GM12878 (cell line): Measurements from ENCODE around the gene GCDH. TPM values are rescaled to one million over a fixed set of nuclear protein-coding genes. Genes with fewer than 3 reads are reported as not detected.

Source experiments
- ATAC-seq: fragments of 200-7000 bp; cut with Tn5 transposase; 3 replicates; pipeline ENCODE4 v1.9.1; 2020; ENCODE audit warnings: mild to moderate bottlenecking, moderate library complexity
- BruUV-seq: library from RNA; stranded (reverse); fragments of 400-500 nt; replicated peaks from 2 replicates; lab custom pipeline; 2021; lab: Mats Ljungman, UMichigan
- CTCF ChIA-PET: fragments of 300-600 bp; sonication (Branson Sonifier 250); formaldehyde crosslinking; extraction: SDS; loops from one replicate; lab custom pipeline; 2021; ENCODE audit warnings: inconsistent platforms; lab: Yijun Ruan, JAX
- POLR2A ChIA-PET: fragments of 350-600 bp; formaldehyde crosslinking; extraction: SDS; loops from one replicate; lab custom pipeline; 2021; ENCODE audit warnings: inconsistent platforms; lab: Charles Lee
- RAD21 ChIA-PET: fragments of 300-600 bp; sonication (Branson Sonifier 250); formaldehyde crosslinking; loops from one replicate; lab custom pipeline; 2023; ENCODE audit warnings: antibody characterized with exemption; ENCODE audit not compliant: unreplicated experiment; lab: Charles Lee
- SMC1A ChIA-PET: fragments of 300-600 bp; sonication (Branson Sonifier 250); formaldehyde crosslinking; loops from one replicate; lab custom pipeline; 2023; ENCODE audit not compliant: unreplicated experiment, uncharacterized antibody; lab: Charles Lee
- DNase-seq: peaks from one replicate; pipeline ENCODE4 v3.0.0-alpha.2; 2011; ENCODE audit warnings: low read depth, low spot score
- FAIRE-seq: peaks from 3 replicates; lab custom pipeline; 2011; peaks lifted over from hg19 to GRCh38; lab: Jason Lieb, UNC
- H2AFZ ChIP-seq: 2 replicates; pipeline ENCODE4 v1.6.0; 2011; ENCODE audit warnings: low read depth, low read length, control low read depth; ENCODE audit not compliant: control insufficient read depth
- H3K27ac ChIP-seq: 2 replicates; pipeline ENCODE4 v1.5.1; 2011; ENCODE audit warnings: control low read depth; ENCODE audit not compliant: control insufficient read depth, insufficient read depth
- H3K27me3 ChIP-seq, 2 experiments: replicated peaks in 1 of 2; 2 replicates each; pipeline versions ENCODE4 v1.6.0 to v1.6.1; 2011; ENCODE audit warnings: low read length in 1 of 2; ENCODE audit not compliant: control insufficient read depth in 2 of 2, insufficient read depth in 2 of 2
- H3K36me3 ChIP-seq, 2 experiments: 2 replicates each; pipeline ENCODE4 v1.5.1; 2011; ENCODE audit warnings: low read length in 1 of 2; ENCODE audit not compliant: control insufficient read depth in 2 of 2, insufficient read depth in 2 of 2
- H3K4me1 ChIP-seq: 2 replicates; pipeline ENCODE4 v1.6.1; 2011; ENCODE audit warnings: mild to moderate bottlenecking, low read length, moderate library complexity, mixed read lengths; ENCODE audit not compliant: control insufficient read depth, insufficient read depth
- H3K4me2 ChIP-seq: 2 replicates; pipeline ENCODE4 v1.6.0; 2011; ENCODE audit warnings: control low read depth; ENCODE audit not compliant: control insufficient read depth, insufficient read depth
- H3K4me3 ChIP-seq: fragments of 200-600 bp; sonication (generic); 2 replicates; pipeline ENCODE4 v1.5.1; 2016
- H3K79me2 ChIP-seq: 2 replicates; pipeline ENCODE4 v1.6.0; 2011; ENCODE audit warnings: low read length; ENCODE audit not compliant: control insufficient read depth, insufficient read depth
- H3K9ac ChIP-seq: 2 replicates; pipeline ENCODE4 v1.8.0; 2011; ENCODE audit warnings: low read length, control low read depth, mixed read lengths; ENCODE audit not compliant: control insufficient read depth, insufficient read depth
- H3K9me3 ChIP-seq: replicated peaks from 3 replicates; pipeline ENCODE4 v1.5.1; 2011; ENCODE audit warnings: mild to moderate bottlenecking, low read length; ENCODE audit not compliant: control insufficient read depth, insufficient read depth
- H4K20me1 ChIP-seq: 2 replicates; pipeline ENCODE4 v1.6.0; 2011; ENCODE audit not compliant: control insufficient read depth, insufficient read depth
- ATF2 ChIP-seq: IDR thresholded peaks from 2 replicates; pipeline ENCODE4 v1.6.1; 2012; ENCODE audit warnings: low read length, inconsistent platforms
- ESRRA ChIP-seq: IDR thresholded peaks from 2 replicates; pipeline ENCODE4 v1.6.1; 2012; ENCODE audit warnings: mild to moderate bottlenecking, low read length, improper control_type of control experiment
- IKZF1 ChIP-seq: fragments of 450-650 bp; conservative IDR thresholded peaks from 2 replicates; pipeline ENCODE4 v1.6.1; 2017; ENCODE audit warnings: antibody characterized with exemption, mild to moderate bottlenecking
- IKZF2 ChIP-seq, 2 experiments: fragments of 450-650 bp; IDR thresholded peaks; 2 replicates each; pipeline ENCODE4 v1.6.1; 2017; ENCODE audit warnings: mild to moderate bottlenecking in 2 of 2, moderate library complexity in 2 of 2
- MEF2B ChIP-seq: fragments of 450-650 bp; IDR thresholded peaks from 2 replicates; pipeline ENCODE4 v1.6.1; 2018; ENCODE audit warnings: mild to moderate bottlenecking, moderate library complexity; ENCODE audit not compliant: partially characterized antibody, poor library complexity, severe bottlenecking
- SMARCA5 ChIP-seq: fragments of 450-650 bp; IDR thresholded peaks from 2 replicates; pipeline ENCODE4 v1.6.1; 2017; ENCODE audit warnings: mild to moderate bottlenecking
- SREBF2 ChIP-seq: IDR thresholded peaks from 2 replicates; pipeline ENCODE4 v1.6.1; 2012; ENCODE audit warnings: mild to moderate bottlenecking, low read length
- TAF1 ChIP-seq: IDR thresholded peaks from 2 replicates; pipeline ENCODE4 v1.6.1; 2011; ENCODE audit warnings: mild to moderate bottlenecking, low read depth, low read length, borderline replicate concordance
- TARDBP ChIP-seq: IDR thresholded peaks from 2 replicates; pipeline ENCODE4 v1.6.1; 2016; ENCODE audit warnings: borderline replicate concordance
- TBL1XR1 ChIP-seq: IDR thresholded peaks from 2 replicates; pipeline ENCODE4 v1.6.1; 2012; ENCODE audit warnings: low read depth, low read length, improper control_type of control experiment
- ZNF384 ChIP-seq: IDR thresholded peaks from 2 replicates; pipeline ENCODE4 v1.6.1; 2012; ENCODE audit warnings: low read depth, mild to moderate bottlenecking, low read length, improper control_type of control experiment, borderline replicate concordance
- WGBS: methylation state at CpG from one replicate; pipeline ENCODE4 v1.1.6; 2016; ENCODE audit warnings: low lambda C conversion rate; ENCODE audit not compliant: insufficient replicate concordance, insufficient coverage; ENCODE audit errors: missing lambda C conversion rate; 5-methylcytosine and 5-hydroxymethylcytosine counted together
- in situ Hi-C: fragments of 300-500 bp; cut with MboI; formaldehyde crosslinking; loops from 9 replicates; pipeline ENCODE4 v1.14.3; 2018; ENCODE audit warnings: mixed read lengths
- intact Hi-C: fragments of 100-400 bp; cut with micrococcal nuclease; formaldehyde crosslinking; loops from one replicate; pipeline ENCODE4 v1.14.2; 2022; ENCODE audit not compliant: unreplicated experiment
- polyA plus RNA-seq, 11 experiments: library from polyadenylated mRNA; depleted of rRNA in 4 of 11; unstranded in 6 of 11; stranded (reverse) in 5 of 11; fragments of >200 nt; fragmentation: Nextera tagmentation in 4 of 11; fragmentation: Illumina TruSeq in 1 of 11; extraction: Ambion mirVana in 4 of 11; extraction: Trizol in 1 of 11; gene quantifications; 1 replicate in 1 of 11; 2 replicates in 10 of 11; pipeline versions ENCODE4 v1.2.1 to v1.2.3, GENCODE V29; 2011 to 2016; ENCODE audit warnings: inconsistent platforms in 2 of 11, missing spikeins in 2 of 11, low read depth in 1 of 11
- total RNA-seq, 4 experiments: library from RNA; depleted of rRNA in 3 of 4; stranded (reverse); fragments of >200 nt in 3 of 4; fragmentation: Illumina TruSeq in 1 of 4; extraction: Trizol in 1 of 4; gene quantifications; 2 replicates each; pipeline versions ENCODE4 v1.2.1 to v1.2.3, GENCODE V29; 2013 to 2021
- TF ChIP-seq, protein P1 (sequence below): fragments of 450-650 bp; IDR thresholded peaks from 2 replicates; pipeline ENCODE4 v1.6.1; 2017; ENCODE audit warnings: mild to moderate bottlenecking, moderate library complexity
- TF ChIP-seq, protein P2 (sequence below): fragments of 450-650 bp; IDR thresholded peaks from 2 replicates; pipeline ENCODE4 v1.6.1; 2017; ENCODE audit warnings: mild to moderate bottlenecking
- TF ChIP-seq, protein P3 (sequence below): IDR thresholded peaks from 2 replicates; pipeline ENCODE4 v1.6.1; 2011; ENCODE audit warnings: low read depth, low read length, improper control_type of control experiment, borderline replicate concordance

Gene GCDH
- total and polyA plus RNA-seq, 10 of the 15 experiments (the other 5 are each of a cell fraction or from before 2014, with no cell fraction given) = 4.2 to 69.4 (median 39.7) TPM

DNA sequence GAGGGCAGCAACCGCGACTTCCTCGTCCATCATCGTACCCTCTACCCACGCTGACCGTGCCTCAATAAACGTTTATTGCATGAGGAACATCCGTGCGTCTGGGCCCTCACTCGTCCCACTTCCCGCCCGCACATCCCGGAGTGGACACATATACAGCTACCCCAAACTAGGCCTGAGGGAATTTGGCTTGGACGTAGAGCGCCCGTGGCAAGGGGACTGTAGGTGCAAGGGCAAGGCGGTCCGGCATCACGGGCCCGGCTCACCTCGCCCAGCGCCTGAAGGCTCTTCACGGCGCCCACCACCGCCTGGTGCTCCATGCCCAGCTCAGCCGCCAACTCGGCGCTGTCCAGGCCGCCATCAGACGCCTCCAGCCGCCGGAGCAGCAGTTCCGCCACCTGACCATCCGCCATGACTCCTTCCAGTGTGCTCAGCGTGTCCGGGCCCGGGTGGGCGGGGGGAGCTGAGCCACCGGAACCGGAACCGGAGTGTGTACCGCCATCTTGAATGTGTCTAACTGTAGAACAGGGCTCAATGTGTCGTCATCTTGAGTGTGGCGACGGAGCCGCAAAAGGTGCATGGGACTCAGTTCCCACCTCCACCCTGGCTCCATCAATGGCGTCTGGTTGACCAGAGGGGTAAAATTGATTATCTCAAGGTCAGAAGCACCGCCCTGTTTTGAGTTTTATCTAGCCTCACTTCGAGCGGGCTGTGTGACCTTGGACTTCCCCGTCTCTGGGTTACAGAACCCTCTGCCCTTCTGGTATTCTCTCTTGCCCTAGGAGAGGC, 42.5 kb downstream of the GCDH start, which contains the start of gene FARSA (continued):
- TF ChIP-seq, protein P1, sequence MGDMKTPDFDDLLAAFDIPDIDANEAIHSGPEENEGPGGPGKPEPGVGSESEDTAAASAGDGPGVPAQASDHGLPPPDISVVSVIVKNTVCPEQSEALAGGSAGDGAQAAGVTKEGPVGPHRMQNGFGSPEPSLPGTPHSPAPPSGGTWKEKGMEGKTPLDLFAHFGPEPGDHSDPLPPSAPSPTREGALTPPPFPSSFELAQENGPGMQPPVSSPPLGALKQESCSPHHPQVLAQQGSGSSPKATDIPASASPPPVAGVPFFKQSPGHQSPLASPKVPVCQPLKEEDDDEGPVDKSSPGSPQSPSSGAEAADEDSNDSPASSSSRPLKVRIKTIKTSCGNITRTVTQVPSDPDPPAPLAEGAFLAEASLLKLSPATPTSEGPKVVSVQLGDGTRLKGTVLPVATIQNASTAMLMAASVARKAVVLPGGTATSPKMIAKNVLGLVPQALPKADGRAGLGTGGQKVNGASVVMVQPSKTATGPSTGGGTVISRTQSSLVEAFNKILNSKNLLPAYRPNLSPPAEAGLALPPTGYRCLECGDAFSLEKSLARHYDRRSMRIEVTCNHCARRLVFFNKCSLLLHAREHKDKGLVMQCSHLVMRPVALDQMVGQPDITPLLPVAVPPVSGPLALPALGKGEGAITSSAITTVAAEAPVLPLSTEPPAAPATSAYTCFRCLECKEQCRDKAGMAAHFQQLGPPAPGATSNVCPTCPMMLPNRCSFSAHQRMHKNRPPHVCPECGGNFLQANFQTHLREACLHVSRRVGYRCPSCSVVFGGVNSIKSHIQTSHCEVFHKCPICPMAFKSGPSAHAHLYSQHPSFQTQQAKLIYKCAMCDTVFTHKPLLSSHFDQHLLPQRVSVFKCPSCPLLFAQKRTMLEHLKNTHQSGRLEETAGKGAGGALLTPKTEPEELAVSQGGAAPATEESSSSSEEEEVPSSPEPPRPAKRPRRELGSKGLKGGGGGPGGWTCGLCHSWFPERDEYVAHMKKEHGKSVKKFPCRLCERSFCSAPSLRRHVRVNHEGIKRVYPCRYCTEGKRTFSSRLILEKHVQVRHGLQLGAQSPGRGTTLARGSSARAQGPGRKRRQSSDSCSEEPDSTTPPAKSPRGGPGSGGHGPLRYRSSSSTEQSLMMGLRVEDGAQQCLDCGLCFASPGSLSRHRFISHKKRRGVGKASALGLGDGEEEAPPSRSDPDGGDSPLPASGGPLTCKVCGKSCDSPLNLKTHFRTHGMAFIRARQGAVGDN = peak; percentile 7; the same call in 1 of the 2 replicates
- no peak for TF ChIP-seq ATF2

DNA sequence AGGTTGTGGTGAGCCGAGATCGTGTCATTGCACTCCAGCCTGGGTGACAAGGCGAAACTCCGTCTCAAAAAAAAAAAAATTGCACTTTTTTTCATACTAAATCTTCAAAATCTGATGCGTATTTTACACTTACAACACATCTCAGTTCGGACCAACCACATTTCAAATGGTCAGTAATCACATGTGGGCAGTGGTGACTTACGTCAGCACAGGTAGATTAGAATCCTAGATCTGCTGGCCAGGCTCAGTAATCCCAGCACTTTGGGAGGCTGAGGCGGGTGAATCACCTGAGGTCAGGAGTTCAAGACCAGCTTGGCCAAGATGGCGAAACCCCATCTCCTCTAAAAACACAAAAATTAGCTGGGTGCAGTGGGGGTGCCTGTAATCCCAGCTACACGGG, 44.1 kb downstream of the GCDH start:
- Histone ChIP-seq H3K27ac (no peak overlapping the region), H2AFZ (no peak overlapping the region), H3K4me3 (no peak overlapping the region), H3K4me1 (peaks cover 19% of the 10 kb centered on the region), H3K36me3 (peaks cover 9 to 10% of the 10 kb centered on the region in 2 experiments), H3K4me2 (no peak overlapping the region), H3K9ac (no peak overlapping the region), H3K27me3 (no peaks in the 10 kb centered on the region), H3K9me3 (no peaks in the 10 kb centered on the region), H3K79me2 (peaks cover 49% of the 10 kb centered on the region), H4K20me1 (peaks cover 7% of the 10 kb centered on the region; the same call in 1 of the 2 replicates)
- ATAC-seq (no peak), DNase-seq (no peak), FAIRE-seq (no peak)
- 91% methylated on average over 10 of the region's 10 CpGs for WGBS
- BruUV-seq = no TSS peak
- ChIA-PET SMC1A (no interaction called here), CTCF (no interaction called here), POLR2A (interaction anchor here (1.5 to 2.7 kb wide), 3 partner anchors 9 to 36 kb away, joined by 3 to 9 read pairs (median 6); partner anchors contain the start of gene RAD23A), RAD21 (no interaction called here)
- in situ Hi-C loops = no loop called here
- intact Hi-C loops = loop anchor here (5.0 kb wide), 1 partner anchor 148 kb away; no protein-coding TSS in a partner anchor
- TF ChIP-seq TARDBP = no peak
- TF ChIP-seq SREBF2 = no peak
- no peak for TF ChIP-seq ZNF384
- TF ChIP-seq IKZF2 (IDR thresholded peaks at IDR 0.05) = no peak
- TF ChIP-seq, protein P2, sequence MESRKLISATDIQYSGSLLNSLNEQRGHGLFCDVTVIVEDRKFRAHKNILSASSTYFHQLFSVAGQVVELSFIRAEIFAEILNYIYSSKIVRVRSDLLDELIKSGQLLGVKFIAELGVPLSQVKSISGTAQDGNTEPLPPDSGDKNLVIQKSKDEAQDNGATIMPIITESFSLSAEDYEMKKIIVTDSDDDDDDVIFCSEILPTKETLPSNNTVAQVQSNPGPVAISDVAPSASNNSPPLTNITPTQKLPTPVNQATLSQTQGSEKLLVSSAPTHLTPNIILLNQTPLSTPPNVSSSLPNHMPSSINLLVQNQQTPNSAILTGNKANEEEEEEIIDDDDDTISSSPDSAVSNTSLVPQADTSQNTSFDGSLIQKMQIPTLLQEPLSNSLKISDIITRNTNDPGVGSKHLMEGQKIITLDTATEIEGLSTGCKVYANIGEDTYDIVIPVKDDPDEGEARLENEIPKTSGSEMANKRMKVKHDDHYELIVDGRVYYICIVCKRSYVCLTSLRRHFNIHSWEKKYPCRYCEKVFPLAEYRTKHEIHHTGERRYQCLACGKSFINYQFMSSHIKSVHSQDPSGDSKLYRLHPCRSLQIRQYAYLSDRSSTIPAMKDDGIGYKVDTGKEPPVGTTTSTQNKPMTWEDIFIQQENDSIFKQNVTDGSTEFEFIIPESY = no peak
- no peak for TF ChIP-seq TAF1
- no peak for TF ChIP-seq TBL1XR1
- TF ChIP-seq SMARCA5 = no peak
- TF ChIP-seq, protein P3, sequence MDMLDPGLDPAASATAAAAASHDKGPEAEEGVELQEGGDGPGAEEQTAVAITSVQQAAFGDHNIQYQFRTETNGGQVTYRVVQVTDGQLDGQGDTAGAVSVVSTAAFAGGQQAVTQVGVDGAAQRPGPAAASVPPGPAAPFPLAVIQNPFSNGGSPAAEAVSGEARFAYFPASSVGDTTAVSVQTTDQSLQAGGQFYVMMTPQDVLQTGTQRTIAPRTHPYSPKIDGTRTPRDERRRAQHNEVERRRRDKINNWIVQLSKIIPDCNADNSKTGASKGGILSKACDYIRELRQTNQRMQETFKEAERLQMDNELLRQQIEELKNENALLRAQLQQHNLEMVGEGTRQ = no peak
- TF ChIP-seq IKZF1 = no peak
- no peak for TF ChIP-seq ESRRA
- no peak for TF ChIP-seq MEF2B
